ENCODE measurements around the gene SHF. TPM values are rescaled to one million over a fixed set of nuclear protein-coding genes. Genes with fewer than 3 reads are reported as not detected.

The SHF gene
- total RNA-seq, 1 experiment from 2014 or later: 21.7 TPM

GRCh38 chr15:45228931-45229330, 41.2 kb upstream of the SHF start:
- no peak for TF ChIP-seq CTCF (conservative IDR thresholded peaks at IDR 0.05)
- H3K4me3 Mint-ChIP-seq: no peak overlapping the region

More at GRCh38 chr15:45228931-45229330, 41.2 kb upstream of the SHF start:
- Histone ChIP-seq H3K4me1 (ENCODE audit: insufficient read depth, low read length) (no peaks in the 10 kb centered on the region), H3K23ac (ENCODE audit: insufficient read length, low read depth, low read length) (no peak overlapping the region), H3K18ac (ENCODE audit: insufficient read length, low read depth, low read length) (no peak overlapping the region), H3T11ph (ENCODE audit: low read length) (no peak overlapping the region), H2AFZ (ENCODE audit: low read length) (no peak overlapping the region), H4K8ac (replicated peaks; ENCODE audit: insufficient read length, low read depth, low read length) (no peak overlapping the region), H2BK15ac (ENCODE audit: low read depth, low read length) (no peak overlapping the region), H3K27ac (ENCODE audit: insufficient read length, low read depth, low read length) (no peak overlapping the region), H2BK20ac (ENCODE audit: low read depth, low read length, poor library complexity, severe bottlenecking) (no peak overlapping the region), H2BK12ac (ENCODE audit: insufficient read length, low read depth, low read length) (no peak overlapping the region), H3K9ac (ENCODE audit: extremely low read depth, insufficient read length, low read length) (no peak overlapping the region), H2AK5ac (ENCODE audit: insufficient read length, low read length) (no peak overlapping the region), H3K9me3 (ENCODE audit: control insufficient read depth, low read depth, low read length) (no peaks in the 10 kb centered on the region), H4K20me1 (ENCODE audit: control insufficient read depth, insufficient read depth, insufficient read length) (no peaks in the 10 kb centered on the region), H3K4ac (ENCODE audit: low read depth, low read length) (no peak overlapping the region), H3K79me2 (ENCODE audit: insufficient read depth, low read length) (no peaks in the 10 kb centered on the region), H2BK120ac (ENCODE audit: low read depth, low read length, poor library complexity, severe bottlenecking) (no peak overlapping the region), H2BK5ac (ENCODE audit: insufficient read length, low read length) (no peak overlapping the region), H3K14ac (ENCODE audit: insufficient read depth, low read length) (no peak overlapping the region), H3K27me3 (ENCODE audit: insufficient read depth, low read length) (no peaks in the 10 kb centered on the region), H3K23me2 (ENCODE audit: insufficient read length, low read depth, low read length, poor library complexity, severe bottlenecking) (no peaks in the 10 kb centered on the region), H3K4me2 (ENCODE audit: insufficient read depth, insufficient read length, low read length) (no peak overlapping the region), H3K79me1 (ENCODE audit: insufficient read depth, low read depth, low read length, poor library complexity, severe bottlenecking) (no peaks in the 10 kb centered on the region), H4K91ac (ENCODE audit: insufficient read length, low read depth, low read length) (no peak overlapping the region), H4K5ac (ENCODE audit: insufficient read length, low read depth, low read length) (no peak overlapping the region), H3K56ac (ENCODE audit: insufficient read length, low read depth, low read length) (no peak overlapping the region)
- WGBS (ENCODE audit: extremely low coverage, insufficient read length, low lambda C conversion rate): no CpG with 5 or more reads among the region's 5 CpGs
- peaks cover 13 to 19% of the 10 kb centered on the region in 2 experiments for H3K9me3 Mint-ChIP-seq
- H3K4me1 Mint-ChIP-seq: 0 out of 4 replicates have a peak, but pooled peaks cover 0 to 3% of the 10 kb centered on the region in 2 experiments
- H3K27me3 Mint-ChIP-seq (ENCODE audit: low read depth): peaks cover 7% of the 10 kb centered on the region; the same call in 1 of the 2 replicates
- no peak for DNase-seq
- no peaks in the 10 kb centered on the region; a peak in 1 of 7 replicates for H3K36me3 Mint-ChIP-seq (ENCODE audit: insufficient read depth in 1 of 3, low read depth in 3 of 3)
- no peak overlapping the region for H3K27ac Mint-ChIP-seq
